Activated T-helper 2 cell treated with anti-CD3 and anti-CD28 coated beads, Interferon-gamma antibody, Interleukin-2, Interleukin-4, amounts not matched to agents 10 μg/mL and 5 μg/mL and 100 μg/mL, durations not matched to agents 14 hours and 24 hours and 36 hours (primary cell): ENCODE measurements around the gene UBTD2. TPM values are rescaled to one million over a fixed set of nuclear protein-coding genes. Genes with fewer than 3 reads are reported as not detected.

Source experiments
- DNase-seq: peaks from one replicate; pipeline ENCODE4 v3.0.0; 2021; ENCODE audit warnings: low spot score
- H3K27ac Mint-ChIP-seq: one replicate; pipeline ENCODE4 v1.8.0; 2021; ENCODE audit warnings: mixed read lengths
- H3K27me3 Mint-ChIP-seq: one replicate; pipeline ENCODE4 v1.8.0; 2021; ENCODE audit warnings: low read depth, mixed read lengths
- H3K36me3 Mint-ChIP-seq: one replicate; pipeline ENCODE4 v1.8.0; 2021; ENCODE audit warnings: low read depth, mixed read lengths
- H3K4me1 Mint-ChIP-seq: one replicate; pipeline ENCODE4 v1.8.0; 2021; ENCODE audit warnings: low read depth, mixed read lengths
- H3K4me3 Mint-ChIP-seq: one replicate; pipeline ENCODE4 v1.8.0; 2021; ENCODE audit warnings: low read depth, mild to moderate bottlenecking, moderate library complexity, mixed read lengths
- H3K9me3 Mint-ChIP-seq: one replicate; pipeline ENCODE4 v1.8.0; 2021; ENCODE audit warnings: mixed read lengths
- intact Hi-C: fragments of 100-400 bp; cut with micrococcal nuclease; formaldehyde crosslinking; loops from one replicate; pipeline ENCODE4 v1.15.1; 2023
- total RNA-seq: library from RNA; stranded (reverse); gene quantifications from 2 replicates; pipeline ENCODE4 v1.2.3, GENCODE V29; 2022

The UBTD2 gene
- total RNA-seq, 1 donor from 2014 or later: 6.6 TPM

DNA sequence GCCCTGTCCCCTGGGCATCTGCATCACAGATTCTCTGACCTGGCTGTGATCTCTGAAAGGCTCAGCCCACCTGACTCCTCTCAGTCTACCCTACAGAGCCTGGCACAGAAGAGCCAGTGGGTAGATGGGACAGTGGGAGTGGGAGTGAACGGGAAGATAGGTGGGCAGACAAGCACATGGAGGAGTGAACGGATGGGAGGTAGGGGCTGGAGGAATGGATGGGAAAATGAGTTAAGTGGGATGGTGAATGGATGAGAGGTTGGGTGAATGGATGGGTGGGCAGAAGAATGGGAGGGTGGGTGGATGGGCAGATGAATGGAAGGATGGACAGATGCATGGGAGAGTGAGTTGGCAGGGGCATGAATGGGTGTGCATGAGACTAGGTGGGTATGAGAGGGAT is 114.3 kb downstream of the UBTD2 start:
- DNase-seq: no peak
- no peaks in the 10 kb centered on the region for H3K9me3 Mint-ChIP-seq
- H3K36me3 Mint-ChIP-seq: peaks cover 56% of the 10 kb centered on the region
- no peaks in the 10 kb centered on the region for H3K27me3 Mint-ChIP-seq
- H3K27ac Mint-ChIP-seq: peak overlapping the region; percentile 51
- no peak overlapping the region for H3K4me3 Mint-ChIP-seq
- peaks cover 53% of the 10 kb centered on the region for H3K4me1 Mint-ChIP-seq
- intact Hi-C loops: no loop called here

DNA sequence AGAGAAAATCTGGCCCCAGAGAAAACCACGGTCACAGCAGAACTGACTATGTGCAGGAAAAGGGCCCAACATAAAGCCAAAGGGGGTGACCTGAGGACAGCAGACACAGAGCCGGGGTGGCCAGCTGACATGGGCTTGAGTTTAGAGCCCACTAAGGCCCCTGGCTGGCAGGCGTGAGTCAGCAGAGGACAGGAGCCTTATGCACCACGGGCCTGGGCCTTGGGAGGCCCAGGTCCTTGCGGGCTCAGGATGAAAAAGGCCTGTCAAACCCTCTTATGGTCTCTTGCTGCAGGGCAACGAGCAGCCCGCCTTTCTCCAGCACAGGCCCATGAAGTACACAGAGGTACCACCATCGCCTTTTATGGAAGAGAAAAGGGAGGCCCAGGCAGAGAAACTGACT is 115.3 kb downstream of the UBTD2 start:
- intact Hi-C loops: no loop called here
- no peak overlapping the region for H3K4me3 Mint-ChIP-seq
- no peaks in the 10 kb centered on the region for H3K9me3 Mint-ChIP-seq
- DNase-seq: no peak
- no peaks in the 10 kb centered on the region for H3K27me3 Mint-ChIP-seq
- no peak overlapping the region for H3K27ac Mint-ChIP-seq
- H3K4me1 Mint-ChIP-seq: peaks cover 44% of the 10 kb centered on the region
- H3K36me3 Mint-ChIP-seq: peaks cover 47% of the 10 kb centered on the region

DNA sequence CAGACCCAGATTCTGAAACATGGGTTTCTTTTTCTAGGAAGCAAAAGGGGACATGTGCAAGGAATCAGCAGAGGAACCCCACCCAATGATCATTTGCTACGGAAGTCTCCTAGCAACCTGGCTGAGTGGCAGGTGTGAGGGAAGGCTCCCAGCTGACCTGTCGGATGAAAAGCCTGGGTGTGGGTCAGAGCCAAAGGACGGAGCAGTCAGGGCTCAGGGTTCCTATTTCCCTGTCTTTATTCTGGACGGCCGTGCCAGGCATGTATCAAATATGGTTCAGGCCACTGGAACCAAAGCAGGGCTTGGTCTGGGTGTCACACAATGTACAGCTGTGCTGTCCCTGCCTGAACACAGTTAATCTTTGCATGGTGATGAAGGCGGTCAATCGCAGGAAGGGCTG is 115.7 kb downstream of the UBTD2 start:
- intact Hi-C loops: no loop called here
- H3K4me3 Mint-ChIP-seq: no peak overlapping the region

DNA sequence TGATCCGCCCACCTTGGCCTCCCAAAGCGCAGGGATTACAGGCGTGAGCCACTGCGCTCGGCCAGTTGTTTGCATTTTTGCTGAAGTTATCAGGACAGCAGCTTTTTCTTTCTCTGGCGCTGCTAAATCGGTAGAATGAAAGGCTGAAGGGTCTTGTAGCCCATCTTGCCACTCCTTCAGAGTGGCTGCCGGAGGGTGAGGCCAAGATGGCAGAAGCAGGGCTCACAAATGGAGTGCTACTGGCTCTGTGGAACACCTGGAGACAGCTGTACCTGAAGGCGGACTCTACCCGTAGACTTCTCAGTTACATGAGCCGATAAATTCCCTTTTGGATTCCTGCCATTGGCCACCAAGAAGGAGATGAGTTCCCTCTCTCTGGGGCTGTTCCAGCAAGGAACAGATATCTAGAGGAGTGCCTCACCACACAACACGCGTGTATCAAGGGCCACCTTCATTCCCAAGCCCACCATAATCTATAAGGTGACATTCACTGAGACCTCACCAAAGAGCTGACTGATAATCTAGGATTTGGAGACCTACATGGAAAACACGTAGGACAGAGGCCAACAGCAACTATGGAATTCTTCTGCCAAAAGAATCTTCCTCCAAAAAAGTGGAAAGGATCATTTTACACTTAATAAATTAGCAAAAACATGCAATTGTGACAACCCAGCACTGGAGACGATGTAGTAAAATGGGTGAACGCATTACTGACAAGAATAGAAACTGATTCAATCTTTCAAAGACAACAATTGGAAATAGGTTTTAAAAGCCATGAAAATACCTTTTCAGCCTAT is 117.3 kb downstream of the UBTD2 start:
- intact Hi-C loops: no loop called here
- H3K4me3 Mint-ChIP-seq: no peak overlapping the region
- no peaks in the 10 kb centered on the region for H3K27me3 Mint-ChIP-seq
- H3K4me1 Mint-ChIP-seq: peaks cover 42% of the 10 kb centered on the region
- no peak for DNase-seq
- peaks cover 46% of the 10 kb centered on the region for H3K36me3 Mint-ChIP-seq
- no peaks in the 10 kb centered on the region for H3K9me3 Mint-ChIP-seq
- H3K27ac Mint-ChIP-seq: no peak overlapping the region

More for the DNA sequence above, 115.7 kb downstream of the UBTD2 start:
- H3K4me1 Mint-ChIP-seq: peaks cover 40% of the 10 kb centered on the region
- no peak for DNase-seq
- no peaks in the 10 kb centered on the region for H3K27me3 Mint-ChIP-seq
- H3K27ac Mint-ChIP-seq: no peak overlapping the region
- no peaks in the 10 kb centered on the region for H3K9me3 Mint-ChIP-seq
- H3K36me3 Mint-ChIP-seq: peaks cover 46% of the 10 kb centered on the region

GRCh38 chr5:172165465-172165864 is 118.1 kb downstream of the UBTD2 start:
- H3K27me3 Mint-ChIP-seq: no peaks in the 10 kb centered on the region
- H3K27ac Mint-ChIP-seq: no peak overlapping the region
- DNase-seq: no peak
- H3K36me3 Mint-ChIP-seq: peaks cover 44% of the 10 kb centered on the region
- intact Hi-C loops: no loop called here
- peaks cover 39% of the 10 kb centered on the region for H3K4me1 Mint-ChIP-seq
- no peak overlapping the region for H3K4me3 Mint-ChIP-seq
- H3K9me3 Mint-ChIP-seq: no peaks in the 10 kb centered on the region

- Mint-ChIP-seq H3K36me3 (peaks cover 38% of the 10 kb centered on the region), H3K4me3 (no peak overlapping the region), H3K4me1 (peaks cover 33% of the 10 kb centered on the region), H3K27ac (no peak overlapping the region), H3K27me3 (no peaks in the 10 kb centered on the region), H3K9me3 (no peaks in the 10 kb centered on the region)
- intact Hi-C loops: no loop called here
- DNase-seq: no peak
Observed at GRCh38 chr5:172164769-172165212, 118.8 kb downstream of the UBTD2 start.

GRCh38 chr5:172163346-172163745 is 120.2 kb downstream of the UBTD2 start:
- Mint-ChIP-seq H3K4me3 (no peak overlapping the region), H3K27me3 (no peaks in the 10 kb centered on the region), H3K9me3 (no peaks in the 10 kb centered on the region), H3K4me1 (peaks cover 27% of the 10 kb centered on the region), H3K27ac (no peak overlapping the region), H3K36me3 (peaks cover 36% of the 10 kb centered on the region)
- intact Hi-C loops: no loop called here
- DNase-seq: no peak

- intact Hi-C loops: no loop called here
- H3K9me3 Mint-ChIP-seq: no peaks in the 10 kb centered on the region
- no peak overlapping the region for H3K4me3 Mint-ChIP-seq
- H3K36me3 Mint-ChIP-seq: peaks cover 34% of the 10 kb centered on the region
- peaks cover 24% of the 10 kb centered on the region for H3K4me1 Mint-ChIP-seq
- no peak for DNase-seq
- H3K27me3 Mint-ChIP-seq: no peaks in the 10 kb centered on the region
- H3K27ac Mint-ChIP-seq: no peak overlapping the region
Observed at GRCh38 chr5:172162987-172163343, 120.6 kb downstream of the UBTD2 start.

GRCh38 chr5:172162323-172162986 is 121.1 kb downstream of the UBTD2 start:
- peaks cover 33% of the 10 kb centered on the region for H3K36me3 Mint-ChIP-seq
- no peak for DNase-seq
- H3K4me3 Mint-ChIP-seq: no peak overlapping the region
- intact Hi-C loops: no loop called here
- H3K27ac Mint-ChIP-seq: peak overlapping the region; percentile 29
- peaks cover 24% of the 10 kb centered on the region for H3K4me1 Mint-ChIP-seq
- no peaks in the 10 kb centered on the region for H3K9me3 Mint-ChIP-seq
- H3K27me3 Mint-ChIP-seq: no peaks in the 10 kb centered on the region

DNA sequence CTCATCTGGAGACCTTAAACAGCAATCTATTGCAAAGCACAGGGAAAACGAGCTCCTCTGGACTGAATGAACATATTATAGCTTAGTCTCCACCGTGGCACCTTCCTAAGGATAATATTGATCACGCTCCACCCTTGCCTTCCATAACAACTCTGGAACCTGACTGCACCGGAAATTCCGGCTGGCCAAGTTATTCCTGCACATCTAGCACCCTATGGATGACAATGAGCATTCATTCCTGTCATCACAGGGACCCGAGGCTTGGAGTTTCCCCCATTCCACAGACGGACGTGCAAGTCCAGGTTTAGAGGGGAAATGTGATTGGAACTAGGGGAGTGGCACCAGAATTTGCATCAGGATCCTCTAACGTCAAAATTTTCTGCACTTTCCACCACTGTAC is 123.1 kb downstream of the UBTD2 start:
- H3K27me3 Mint-ChIP-seq: no peaks in the 10 kb centered on the region
- H3K4me3 Mint-ChIP-seq: no peak overlapping the region
- H3K36me3 Mint-ChIP-seq: peaks cover 43% of the 10 kb centered on the region
- no peak overlapping the region for H3K27ac Mint-ChIP-seq
- no peaks in the 10 kb centered on the region for H3K9me3 Mint-ChIP-seq
- peaks cover 23% of the 10 kb centered on the region for H3K4me1 Mint-ChIP-seq
- no peak for DNase-seq
- intact Hi-C loops: no loop called here

Other genes with a start within 250 kb of the UBTD2 start
- gene STK10, start 95.5 kb downstream of the UBTD2 start, total RNA-seq: 102 and 105 TPM in 2 replicates
- not detected in 2 replicates for gene EFCAB9, start 89.6 kb downstream of the UBTD2 start, total RNA-seq
- 0.11 and 0.21 TPM in 2 replicates for gene SH3PXD2B, start 170.8 kb upstream of the UBTD2 start, total RNA-seq